HG03521 (cell line): Measurements from ENCODE around the gene SERPINA12.

Experiments used
- ATAC-seq: cut with Tn5 transposase; IDR thresholded peaks from one replicate; pipeline ENCODE4 v1.9.1; 2021; ENCODE audit warnings: mild to moderate bottlenecking, moderate library complexity; ENCODE audit not compliant: unreplicated experiment

SERPINA12 gene

DNA sequence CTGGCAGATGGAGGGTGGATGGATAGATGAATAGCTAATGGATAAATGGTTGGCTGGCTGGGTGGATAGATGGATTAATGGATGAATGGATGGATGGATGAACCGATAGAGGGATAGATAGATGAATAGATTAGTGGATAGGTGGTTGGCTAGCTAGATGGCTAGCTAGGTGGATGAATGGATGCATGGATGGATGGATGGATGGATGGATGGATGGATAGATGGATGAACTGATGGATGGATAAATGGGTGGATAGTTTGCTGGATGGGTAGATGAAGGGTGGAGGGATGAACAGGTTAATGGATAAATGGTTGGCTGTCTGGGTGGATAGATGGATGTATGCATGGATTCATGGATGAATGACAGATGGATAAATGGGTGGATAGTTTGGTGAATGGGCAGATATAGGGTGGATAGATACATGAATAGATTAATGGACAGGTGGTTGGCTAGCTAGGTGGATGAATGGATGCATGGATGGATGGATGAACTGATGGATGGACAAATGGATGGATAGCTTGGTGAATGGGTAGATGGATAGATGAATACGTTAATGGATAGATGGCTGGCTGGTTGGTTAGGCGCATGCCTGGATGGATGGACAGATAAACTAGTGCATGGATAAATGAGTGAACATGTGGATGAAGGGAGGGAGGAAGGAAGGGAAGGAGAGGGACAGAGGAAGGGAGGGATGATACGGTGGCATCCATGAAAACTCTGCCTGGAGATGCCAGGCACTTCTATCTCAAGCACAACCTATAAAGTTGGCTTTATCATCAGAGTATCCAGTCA is 41.3 kb downstream of the SERPINA12 start:
- no peak for ATAC-seq

DNA sequence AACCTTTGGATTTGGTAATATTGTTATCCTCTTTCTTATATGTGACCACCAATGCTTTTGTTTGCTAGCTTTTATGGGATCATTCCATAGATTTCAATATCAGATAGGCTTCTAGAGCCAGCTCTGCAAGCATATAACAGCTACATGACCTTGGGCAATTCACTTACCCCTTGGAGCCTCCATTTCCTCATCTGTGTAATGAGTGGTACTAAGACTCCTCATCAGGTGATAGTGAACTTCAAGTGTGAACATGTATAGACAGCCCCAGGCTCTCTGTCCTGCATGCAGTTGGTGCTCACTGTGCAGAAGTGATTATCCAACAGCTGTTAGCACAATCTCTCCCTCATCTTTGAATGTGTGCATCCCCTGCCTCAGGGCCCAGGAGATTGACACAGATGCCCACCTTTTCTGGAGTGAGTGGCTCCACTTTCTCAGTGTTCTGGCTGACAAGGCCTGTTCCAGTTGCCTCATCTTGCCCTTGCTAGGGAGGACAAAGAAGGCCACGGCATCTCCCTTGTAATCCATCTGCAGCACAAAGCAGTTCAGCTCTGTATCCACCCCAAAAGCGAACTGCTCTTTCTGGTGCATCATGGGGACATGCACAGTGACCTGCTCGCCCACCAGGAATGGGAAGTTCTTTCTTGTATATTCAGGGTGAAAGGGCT is 42.4 kb downstream of the SERPINA12 start:
- ATAC-seq: no peak

DNA sequence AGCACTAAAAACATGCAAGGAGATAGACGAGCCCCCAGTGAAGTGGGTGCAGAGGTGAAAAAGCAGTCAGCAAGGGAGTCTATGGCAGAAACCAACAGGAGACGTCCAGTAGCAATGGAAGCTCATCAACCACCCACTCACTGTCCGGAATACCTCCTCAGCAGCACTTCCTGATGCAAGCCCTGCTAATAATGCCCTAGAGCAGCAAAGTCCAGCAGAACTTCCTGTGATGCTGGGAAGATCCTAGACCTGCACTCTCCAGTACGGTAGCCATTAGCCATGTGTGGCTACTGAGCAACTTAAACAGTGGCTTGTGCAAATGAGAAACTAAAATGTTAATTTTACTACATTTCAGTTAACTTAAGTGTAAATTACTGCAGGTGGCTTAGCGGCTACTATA is 44.2 kb downstream of the SERPINA12 start:
- no peak for ATAC-seq

DNA sequence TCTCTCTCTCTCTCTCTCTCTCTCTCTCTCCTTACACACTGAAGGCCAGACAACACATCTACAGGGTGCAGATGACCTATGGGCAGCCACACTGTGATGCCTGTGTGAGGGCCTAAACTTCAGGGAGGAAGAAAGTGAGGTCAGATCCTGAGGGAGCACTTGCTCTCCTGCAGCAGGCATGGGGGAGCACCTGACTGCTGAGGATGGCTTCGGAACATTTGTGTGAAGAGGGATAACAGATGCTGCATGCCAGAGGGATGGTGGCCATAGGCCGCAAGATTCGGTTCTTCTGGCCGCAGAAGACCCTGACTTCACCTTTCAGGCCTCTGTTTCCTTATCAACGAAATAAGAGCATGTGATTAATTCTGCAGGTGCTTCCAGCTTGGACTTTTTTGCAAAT is 45.0 kb downstream of the SERPINA12 start:
- ATAC-seq: no peak

DNA sequence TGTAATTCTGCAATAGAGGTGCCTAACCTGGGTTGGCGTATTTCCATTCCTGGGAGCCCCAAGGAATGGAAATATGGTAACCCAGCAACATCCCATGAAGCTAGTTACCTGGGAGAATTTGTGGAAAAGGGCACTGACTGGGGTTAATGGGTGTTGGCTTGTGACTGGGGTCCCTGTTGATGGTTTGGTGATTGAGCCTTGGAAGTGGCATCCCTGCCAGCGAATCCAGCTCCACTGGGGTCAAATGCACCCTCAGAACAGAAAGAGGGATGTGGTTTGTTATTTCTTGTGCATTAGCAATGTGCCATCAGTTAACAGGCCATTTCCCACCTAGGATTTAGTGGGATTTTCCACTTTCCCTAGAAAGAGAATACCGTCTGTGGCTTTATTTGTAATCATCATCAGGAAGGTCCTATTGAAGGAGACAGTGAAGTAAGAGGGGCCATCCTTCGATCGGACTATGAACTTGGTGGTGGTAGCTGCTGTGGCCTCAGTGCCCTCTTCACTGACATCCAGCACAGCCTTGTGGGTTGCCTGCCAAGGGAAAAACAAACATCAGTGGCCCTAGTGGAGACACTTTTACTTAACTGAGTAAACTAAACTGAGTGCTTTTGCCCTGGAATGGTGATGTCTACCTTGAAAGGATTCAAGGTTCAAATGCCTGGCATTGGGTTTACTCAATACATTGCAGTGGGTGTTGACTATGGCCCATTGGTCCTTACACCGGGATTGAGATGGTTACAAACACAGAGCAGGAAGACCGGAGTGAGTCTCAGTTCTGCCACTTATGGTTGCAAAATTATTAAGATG is 46.3 kb downstream of the SERPINA12 start:
- no peak for ATAC-seq

DNA sequence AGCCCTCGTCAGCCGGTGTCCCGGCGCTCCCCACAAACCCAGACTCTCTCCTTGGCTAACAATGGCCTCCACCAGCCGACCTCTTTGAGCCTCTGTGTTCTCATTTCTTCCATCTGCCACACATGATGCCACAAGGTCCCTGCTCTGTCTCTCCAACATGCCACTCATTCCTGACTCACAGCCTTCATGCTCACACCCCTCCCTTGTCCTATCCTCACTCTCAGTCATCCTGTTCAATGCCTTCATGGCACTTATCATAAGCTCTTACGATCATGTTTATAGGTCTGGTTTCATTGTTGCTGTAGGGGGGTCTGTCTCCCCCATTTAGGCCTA is 47.1 kb downstream of the SERPINA12 start:
- no peak for ATAC-seq

DNA sequence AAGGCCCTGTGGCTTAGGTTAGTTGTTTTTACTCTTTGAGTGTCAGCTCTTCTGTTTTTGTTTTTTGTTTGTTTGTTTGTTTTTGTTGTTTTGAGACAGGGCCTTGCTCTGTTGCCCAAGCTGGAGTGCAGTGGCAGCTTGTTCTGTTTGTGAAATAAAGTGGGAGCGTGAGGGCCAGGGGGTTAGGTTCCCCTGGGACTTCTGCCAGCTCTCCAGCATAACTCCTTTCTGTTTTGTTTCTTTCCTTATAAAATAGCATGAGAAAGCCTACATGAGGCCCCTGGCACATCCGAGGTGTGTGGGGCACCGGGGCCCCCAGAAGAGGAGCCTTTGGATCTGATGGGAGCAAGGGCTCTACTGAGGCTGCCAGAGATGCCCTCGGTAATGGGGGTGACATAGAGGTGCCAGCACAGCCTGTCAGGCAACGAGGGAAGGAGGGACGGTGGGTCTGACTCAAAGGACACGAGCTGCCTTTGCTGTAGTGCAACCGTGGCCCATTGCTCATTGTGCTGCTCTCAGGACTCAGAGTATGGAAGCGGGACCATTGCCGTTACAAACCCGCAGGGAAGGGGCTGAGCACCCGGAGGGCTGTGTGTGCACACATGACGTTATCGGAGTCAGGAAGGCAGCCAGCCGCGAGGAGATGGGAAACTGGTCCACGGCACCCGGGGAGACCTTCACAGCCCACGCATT is 47.6 kb downstream of the SERPINA12 start:
- no peak for ATAC-seq

DNA sequence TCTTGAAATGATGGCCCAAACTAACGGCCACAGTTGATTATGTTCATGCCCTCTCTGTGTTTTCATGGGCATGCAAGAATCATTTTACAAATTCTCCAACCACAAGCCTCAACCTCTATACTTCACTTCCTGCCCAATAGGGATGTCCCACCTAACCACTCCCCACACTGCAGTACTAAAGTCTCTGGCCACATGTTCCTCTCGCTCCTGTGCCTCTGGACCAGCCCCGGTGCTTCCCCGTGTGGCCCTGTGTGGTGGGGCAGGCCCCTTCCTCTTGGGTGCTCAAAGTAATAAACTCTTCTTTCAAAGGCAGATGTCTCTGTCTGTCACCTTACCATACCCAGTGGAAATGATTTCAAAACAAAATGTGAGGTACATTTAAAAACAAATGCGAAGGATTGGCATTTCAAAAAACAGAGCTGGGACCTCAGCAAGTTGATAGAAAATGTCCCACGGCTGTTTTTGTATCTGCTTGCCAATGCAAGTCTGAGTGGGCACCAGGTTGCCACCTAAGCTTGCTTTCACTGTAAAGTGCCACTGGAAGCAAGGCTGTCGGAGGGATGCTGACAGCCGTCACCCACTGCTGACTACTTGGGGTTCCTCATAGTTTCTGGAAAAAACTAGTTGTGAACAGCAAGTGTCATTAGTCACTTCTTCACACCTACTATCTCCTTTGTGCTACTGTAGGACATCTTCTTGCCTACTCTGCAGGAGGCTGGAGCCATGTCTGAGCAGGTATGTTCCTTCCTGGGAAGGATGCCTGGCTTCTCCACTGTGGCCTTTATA is 48.4 kb downstream of the SERPINA12 start:
- no peak for ATAC-seq

DNA sequence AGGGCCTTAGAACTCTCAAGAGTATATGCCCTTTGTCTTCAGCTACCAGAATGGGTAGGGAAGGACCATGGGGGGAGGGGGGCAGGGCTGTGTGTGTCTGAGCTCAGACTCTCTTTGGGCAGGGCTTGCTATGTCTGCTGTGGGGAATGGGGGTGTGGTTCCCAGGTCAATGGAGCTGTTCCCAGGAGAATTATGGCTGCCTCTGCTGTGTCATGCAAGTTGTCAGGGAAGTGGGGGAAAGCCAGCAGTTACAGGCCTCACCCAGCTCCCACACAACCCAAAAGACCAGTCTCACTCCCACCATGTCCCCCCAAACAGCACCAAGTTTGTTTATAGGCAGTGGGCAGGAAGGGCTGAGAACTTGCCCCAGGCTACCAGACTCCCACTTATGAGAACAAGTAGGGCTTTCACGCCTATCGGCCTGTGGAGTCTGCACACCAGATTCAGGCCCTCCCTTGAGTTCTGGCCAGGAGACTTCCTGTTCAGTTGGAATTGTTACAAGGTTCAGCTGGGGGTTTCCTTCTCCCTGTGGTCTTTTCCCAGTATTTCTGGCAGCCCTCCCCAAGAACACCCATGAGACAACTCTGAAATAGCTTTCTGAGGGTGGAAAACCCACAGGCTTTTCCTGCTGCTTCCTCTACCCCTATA is 50.6 kb downstream of the SERPINA12 start:
- ATAC-seq: no peak

DNA sequence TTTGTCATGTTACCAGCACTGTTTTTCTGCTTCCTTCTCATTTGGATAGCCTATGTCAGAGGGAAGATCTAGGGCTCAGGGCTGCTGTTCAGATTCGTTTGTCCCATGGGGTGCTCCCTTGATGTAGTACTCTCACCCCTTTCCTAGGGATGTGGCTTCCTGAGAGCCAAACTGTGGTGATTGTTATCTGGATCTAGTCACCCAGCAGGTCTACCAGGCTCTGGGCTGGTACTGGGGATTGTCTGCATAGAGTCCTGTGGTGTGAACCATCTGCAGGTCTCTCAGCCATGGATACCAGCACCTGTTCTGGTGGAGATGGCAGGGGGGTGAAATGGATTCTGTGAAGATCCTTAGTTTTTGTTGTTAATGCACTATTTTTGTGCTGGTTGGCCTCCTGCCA is 51.2 kb downstream of the SERPINA12 start:
- ATAC-seq: no peak

DNA sequence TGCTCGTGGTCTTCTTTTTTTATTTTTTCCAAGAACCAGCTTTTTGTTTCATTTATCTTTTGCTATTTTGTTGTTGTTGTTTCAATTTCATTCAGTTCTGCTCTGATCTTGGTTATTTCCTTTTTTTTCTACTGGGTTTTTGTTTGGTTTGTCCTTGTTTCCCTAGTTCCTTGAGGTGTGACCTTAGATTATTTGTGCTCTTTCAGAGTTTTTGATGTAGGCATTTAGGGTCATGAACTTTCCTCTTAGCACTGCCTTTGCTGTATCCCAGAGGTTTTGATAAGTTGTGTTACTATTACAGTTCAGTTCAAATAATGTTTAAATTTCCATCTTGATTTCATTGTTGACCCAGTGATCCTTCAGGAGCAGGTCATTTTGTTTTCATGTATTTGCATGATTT is 53.3 kb downstream of the SERPINA12 start:
- no peak for ATAC-seq

DNA sequence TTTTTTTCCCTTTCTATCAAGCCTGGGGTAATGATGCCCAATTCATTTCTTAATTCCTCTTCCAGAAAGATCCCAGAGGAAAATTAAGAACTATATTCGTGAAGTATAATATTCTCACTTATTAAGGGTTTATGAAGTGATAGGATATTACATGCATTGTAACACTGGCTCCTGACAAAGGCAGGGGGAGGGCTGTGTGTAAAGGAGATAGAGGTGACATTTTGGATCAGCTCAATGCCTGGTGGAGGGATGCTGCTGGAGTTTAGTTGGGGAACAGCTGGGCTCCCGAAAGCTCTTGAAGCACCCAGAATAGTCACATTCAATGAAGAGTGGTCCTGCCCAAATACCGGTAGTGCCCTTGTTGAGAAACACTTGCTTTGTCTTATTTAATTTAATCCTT is 57.4 kb downstream of the SERPINA12 start:
- no peak for ATAC-seq

DNA sequence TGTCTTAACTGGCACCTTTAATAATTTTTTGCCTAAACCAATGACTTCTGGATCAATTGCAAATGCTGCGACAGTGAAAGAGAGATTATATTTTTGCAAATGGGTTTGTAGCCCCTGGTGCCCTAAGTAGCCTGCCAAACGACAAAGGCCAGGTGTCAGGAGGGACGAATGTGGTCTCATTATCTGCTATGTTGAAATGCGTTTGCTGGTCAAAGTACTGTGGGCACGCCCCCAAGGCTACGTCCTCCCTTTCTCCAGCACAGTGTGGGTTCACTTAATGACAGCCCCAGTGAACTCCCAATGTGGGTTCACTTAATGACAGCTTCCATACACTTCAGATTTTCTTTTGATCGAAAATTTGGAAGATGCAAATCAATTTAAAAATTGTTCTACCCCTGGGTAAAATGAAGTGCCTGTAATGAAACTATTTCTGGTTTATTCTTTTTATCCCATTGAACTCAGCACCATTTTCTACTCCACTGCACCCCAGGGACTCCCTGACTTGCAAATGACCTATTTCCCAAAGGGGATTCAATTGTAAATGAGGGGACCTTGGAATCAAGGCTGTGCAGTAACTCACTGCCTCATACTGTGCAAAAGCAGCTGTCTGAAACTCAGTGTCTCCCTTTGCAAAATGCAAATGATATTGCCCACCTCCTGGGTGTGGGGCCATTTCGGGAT is 58.0 kb downstream of the SERPINA12 start:
- no peak for ATAC-seq

DNA sequence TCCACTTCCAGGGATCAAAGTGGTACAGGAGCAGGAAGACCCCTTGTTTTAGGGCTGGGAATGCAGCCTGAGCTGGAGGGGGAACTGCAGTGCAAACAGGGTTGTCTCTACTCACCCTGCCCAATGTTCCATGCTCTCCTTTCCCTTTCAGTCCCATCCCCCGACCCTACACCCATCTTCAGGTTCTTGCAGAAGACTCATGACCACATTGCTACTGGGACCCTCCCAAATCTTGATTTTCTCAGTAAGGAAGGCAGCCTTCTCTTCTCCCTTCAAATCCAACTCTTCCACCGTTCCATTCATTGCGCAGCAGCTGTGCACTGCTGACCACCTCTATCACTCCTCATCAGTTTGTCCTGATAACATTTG is 58.6 kb downstream of the SERPINA12 start:
- ATAC-seq: no peak

DNA sequence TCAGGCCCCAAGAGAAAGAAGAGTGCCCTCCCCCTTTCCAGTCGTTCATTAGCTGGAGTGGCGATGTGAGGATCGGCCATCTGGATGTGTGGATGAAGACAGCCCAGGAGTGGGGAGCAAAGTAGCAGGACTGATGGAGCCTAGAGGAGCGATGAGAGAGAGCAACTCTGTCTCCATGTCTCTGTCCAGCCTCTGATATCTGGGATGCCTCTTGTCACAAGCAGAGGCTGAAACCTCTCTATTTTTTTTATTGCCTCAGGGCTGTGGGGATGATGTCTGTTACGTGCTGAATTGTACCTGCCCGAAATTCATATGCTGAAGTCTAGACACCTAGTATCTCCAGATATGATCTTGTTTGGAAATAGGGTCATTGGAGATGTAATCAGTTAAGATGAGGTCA is 59.3 kb downstream of the SERPINA12 start:
- no peak for ATAC-seq

DNA sequence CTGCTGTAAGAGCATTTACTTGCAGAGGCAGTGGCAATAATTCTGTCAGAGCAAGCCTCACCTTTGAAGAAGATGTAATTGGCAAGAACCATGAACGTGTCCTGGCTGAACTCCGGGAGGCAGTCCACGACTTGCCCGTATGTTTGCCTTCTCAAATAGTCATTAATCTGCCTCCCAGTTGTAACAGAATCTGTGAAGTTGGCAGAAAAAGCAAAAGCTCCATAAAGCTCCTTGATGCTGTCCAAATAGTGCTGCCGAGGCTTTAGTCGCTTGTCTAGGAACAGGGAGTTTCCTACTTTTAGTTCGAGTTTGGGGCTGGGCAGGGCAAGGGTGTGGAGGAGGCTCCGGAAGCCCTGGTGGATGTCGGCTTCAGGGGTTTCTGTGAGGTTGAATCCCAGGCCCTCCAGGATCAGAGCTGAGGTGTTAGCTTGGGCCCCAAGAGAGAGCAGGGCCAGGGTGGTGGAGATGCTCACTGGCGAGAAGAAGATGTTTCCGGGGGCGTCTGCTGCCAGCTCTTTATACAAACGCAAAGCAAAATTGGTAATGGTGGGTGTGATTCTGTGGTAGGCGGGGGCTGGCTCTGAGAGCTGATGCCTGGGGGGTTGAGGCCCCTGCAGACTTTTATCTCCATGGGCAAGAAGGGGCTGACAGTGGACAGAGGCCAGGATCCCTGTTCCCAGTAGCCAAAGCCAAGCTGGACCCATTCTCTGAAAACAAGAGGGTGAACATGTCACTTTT is 61.0 kb downstream of the SERPINA12 start:
- ATAC-seq: no peak

DNA sequence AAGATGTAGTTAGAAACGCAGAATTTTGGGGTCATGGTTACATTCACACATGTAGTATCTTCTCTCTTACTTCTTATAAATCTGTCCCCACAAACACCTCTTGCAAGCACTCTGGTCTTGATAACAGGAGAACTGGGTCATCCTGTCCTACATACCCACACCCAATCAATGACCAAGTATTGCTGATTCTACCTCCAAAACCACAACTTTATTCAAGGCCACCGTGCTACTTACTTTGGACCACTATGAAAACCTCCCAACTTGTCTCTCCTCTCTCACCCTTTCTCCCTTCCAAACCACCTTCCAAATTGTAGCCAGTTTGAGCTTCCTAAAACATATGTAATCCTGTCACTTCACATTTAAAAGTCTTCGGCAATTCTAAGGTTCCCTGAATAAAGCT is 62.1 kb downstream of the SERPINA12 start:
- ATAC-seq: no peak

DNA sequence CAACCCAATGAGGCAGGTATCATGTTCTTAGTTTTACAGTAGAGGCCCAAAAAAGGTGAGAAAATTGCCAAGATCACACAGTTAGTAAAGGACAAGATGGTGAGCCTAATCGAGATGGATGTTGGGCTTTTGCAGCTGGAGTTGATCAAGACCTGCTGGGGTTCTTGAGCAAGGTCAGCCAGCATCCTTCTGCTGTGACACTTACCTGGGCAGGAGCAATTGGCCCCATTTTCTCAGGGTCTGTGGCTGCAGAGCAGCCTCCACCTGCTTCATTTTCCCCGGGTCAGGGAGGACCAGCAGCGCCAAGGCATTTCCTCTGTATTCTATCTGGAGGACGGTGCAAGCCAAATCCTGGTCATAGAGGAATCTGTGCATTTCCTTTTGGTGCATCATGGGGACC is 63.1 kb downstream of the SERPINA12 start:
- no peak for ATAC-seq

DNA sequence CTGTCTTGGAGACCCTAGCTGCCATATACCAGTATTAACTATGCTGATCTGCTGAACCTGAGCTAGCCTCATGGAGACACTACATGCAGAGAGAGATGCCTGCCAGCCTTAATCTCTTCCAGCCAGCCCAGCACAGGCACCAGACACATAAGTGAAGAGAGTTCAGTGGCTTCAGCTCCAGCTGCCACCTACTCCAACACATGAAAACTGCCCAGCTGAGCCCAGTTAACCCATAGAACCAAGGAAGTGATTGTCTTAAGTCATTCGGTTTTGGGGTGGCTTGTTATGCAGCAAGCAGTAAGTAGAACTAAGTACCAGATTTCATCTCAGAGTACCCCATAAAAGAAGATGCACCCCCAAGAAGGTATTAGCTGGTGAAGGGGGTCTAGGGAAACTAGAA is 64.3 kb downstream of the SERPINA12 start:
- no peak for ATAC-seq
